Gastrocnemius medialis (tissue), 4 donors: ENCODE data around the gene CDKL1. TPM values are rescaled to one million over a fixed set of nuclear protein-coding genes. Genes with fewer than 3 reads are reported as not detected.
"Not testable (repeated sequence)": the region's sequence is repeated elsewhere in the genome, so short reads cannot be mapped to it uniquely, and the experiment has no call there.

Experiments
- ATAC-seq, 2 donors: fragments of 150-250 bp; one replicate each; pipeline ENCODE4 v1.9.1; 2016
- DNase-seq, 2 donors: peaks; one replicate each; pipeline ENCODE4 v3.0.0-alpha.2; 2019
- H3K27ac ChIP-seq, 4 donors: fragments of 200-600 bp; sonication (generic); 1 replicate in 1 of 4; 2 replicates in 3 of 4; pipeline ENCODE4 v1.5.1; 2016 to 2018; ENCODE audit warnings: mild to moderate bottlenecking in 2 of 4, moderate library complexity in 1 of 4
- H3K27me3 ChIP-seq, 3 donors: fragments of 200-600 bp; sonication (generic) in 2 of 3; 1 replicate in 1 of 3; 2 replicates in 2 of 3; pipeline versions ENCODE4 v1.5.1 to v1.6.0; 2016 to 2019; ENCODE audit warnings: mild to moderate bottlenecking in 1 of 3, moderate library complexity in 1 of 3
- H3K36me3 ChIP-seq, 2 donors: fragments of 200-600 bp; sonication (generic) in 1 of 2; one replicate each; pipeline ENCODE4 v1.5.1; 2017 to 2018
- H3K4me1 ChIP-seq, 2 donors: fragments of 200-600 bp; sonication (generic) in 1 of 2; one replicate each; pipeline ENCODE4 v1.5.1; 2016 to 2017; ENCODE audit warnings: mild to moderate bottlenecking in 2 of 2
- H3K4me3 ChIP-seq, 4 donors: fragments of 200-600 bp; sonication (generic) in 3 of 4; 1 replicate in 1 of 4; 2 replicates in 3 of 4; pipeline ENCODE4 v1.5.1; 2016 to 2019; ENCODE audit warnings: mild to moderate bottlenecking in 2 of 4
- H3K9me3 ChIP-seq, 3 donors: fragments of 200-600 bp; sonication (generic) in 2 of 3; 1 replicate in 1 of 3; 2 replicates in 2 of 3; pipeline ENCODE4 v1.5.1; 2016 to 2019
- CTCF ChIP-seq, 5 experiments: fragments of 450-650 bp in 3 of 5; fragments of 200-600 bp in 2 of 5; sonication (generic) in 2 of 5; IDR thresholded peaks in 4 of 5; conservative IDR thresholded peaks in 1 of 5; 1 replicate in 4 of 5; 2 replicates in 1 of 5; pipeline ENCODE4 v1.5.1; 2016 to 2019; ENCODE audit warnings: antibody characterized with exemption in 5 of 5, mild to moderate bottlenecking in 3 of 5, moderate library complexity in 3 of 5
- POLR2A ChIP-seq, 2 donors: fragments of 450-650 bp; IDR thresholded peaks; one replicate each; pipeline ENCODE4 v1.6.1; 2017; ENCODE audit warnings: antibody characterized with exemption in 2 of 2, mild to moderate bottlenecking in 2 of 2, moderate library complexity in 2 of 2
- in situ Hi-C, 4 donors: fragments of 200-750 bp; cut with MboI; loops; one replicate each; pipeline versions ENCODE4 v1.15.0 to v1.8.0; 2017; ENCODE audit warnings: low sequenced_read_pairs in 4 of 4
- intact Hi-C: fragments of 100-400 bp; cut with DNase I; formaldehyde crosslinking; loops from one replicate; pipeline ENCODE4 v1.15.1; 2023; ENCODE audit warnings: low total_unique reads
- total RNA-seq, 4 donors: library from RNA; depleted of rRNA; stranded (reverse); fragments of >200 nt; gene quantifications; one replicate each; pipeline versions ENCODE4 v1.1.0 to v1.2.3, GENCODE V29; 2016

CDKL1 gene
- total RNA-seq, 4 donors from 2014 or later: 0.59 to 2.0 (median 1.4) TPM

- intact Hi-C loops: no loop called here
- no peak overlapping the region for H3K4me3 ChIP-seq
Observed at GRCh38 chr14:50371546-50371945, 25.1 kb downstream of the CDKL1 start.

GRCh38 chr14:50366589-50366988 lies 30.1 kb downstream of the CDKL1 start:
- peaks cover 0 to 9% of the 10 kb centered on the region in 2 donors for H3K4me1 ChIP-seq
- intact Hi-C loops: no loop called here

More at GRCh38 chr14:50371546-50371945, 25.1 kb downstream of the CDKL1 start:
- DNase-seq (no peak), ATAC-seq (no peak)
- H3K4me1 ChIP-seq: no peaks in the 10 kb centered on the region
- in situ Hi-C loops: no loop called here
- no peaks in the 10 kb centered on the region for H3K36me3 ChIP-seq
- no peak for TF ChIP-seq POLR2A (IDR thresholded peaks at IDR 0.05)
- no peak for TF ChIP-seq CTCF (IDR thresholded peaks at IDR 0.05 in 4 of 5, conservative IDR thresholded peaks at IDR 0.05 in 1 of 5)
- H3K9me3 ChIP-seq: no peaks in the 10 kb centered on the region
- no peaks in the 10 kb centered on the region for H3K27me3 ChIP-seq
- H3K27ac ChIP-seq: no peak overlapping the region

GRCh38 chr14:50366115-50366514 lies 30.6 kb downstream of the CDKL1 start:
- Histone ChIP-seq H3K36me3 (no peaks in the 10 kb centered on the region), H3K4me1 (peaks cover 0 to 9% of the 10 kb centered on the region in 2 donors), H3K9me3 (no peaks in the 10 kb centered on the region), H3K4me3 (no peak overlapping the region), H3K27me3 (no peaks in the 10 kb centered on the region), H3K27ac (no peak overlapping the region)
- no peak for DNase-seq
- in situ Hi-C loops (no loop called here), intact Hi-C loops (no loop called here)
- ATAC-seq: no peak
- TF ChIP-seq POLR2A (IDR thresholded peaks at IDR 0.05) (no peak), CTCF (IDR thresholded peaks at IDR 0.05 in 4 of 5, conservative IDR thresholded peaks at IDR 0.05 in 1 of 5) (no peak)

More at GRCh38 chr14:50366589-50366988, 30.1 kb downstream of the CDKL1 start:
- no peaks in the 10 kb centered on the region for H3K36me3 ChIP-seq
- in situ Hi-C loops: no loop called here
- H3K9me3 ChIP-seq: no peaks in the 10 kb centered on the region
- TF ChIP-seq POLR2A (IDR thresholded peaks at IDR 0.05): no peak
- TF ChIP-seq CTCF (IDR thresholded peaks at IDR 0.05 in 4 of 5, conservative IDR thresholded peaks at IDR 0.05 in 1 of 5): no peak
- no peaks in the 10 kb centered on the region for H3K27me3 ChIP-seq
- H3K4me3 ChIP-seq: no peak overlapping the region
- DNase-seq (no peak), ATAC-seq (no peak)
- no peak overlapping the region for H3K27ac ChIP-seq

- H3K4me1 ChIP-seq, H3K9me3 ChIP-seq, H3K36me3 ChIP-seq, ATAC-seq, intact Hi-C loops, H3K4me3 ChIP-seq, in situ Hi-C loops, H3K27ac ChIP-seq, DNase-seq, H3K27me3 ChIP-seq: not testable (repeated sequence)
Observed at GRCh38 chr14:50365572-50365971, 31.1 kb downstream of the CDKL1 start.

GRCh38 chr14:50364792-50365191 lies 31.9 kb downstream of the CDKL1 start:
- intact Hi-C loops (no loop called here), in situ Hi-C loops (no loop called here)
- Histone ChIP-seq H3K9me3 (no peaks in the 10 kb centered on the region), H3K27me3 (no peaks in the 10 kb centered on the region), H3K4me3 (no peak overlapping the region), H3K27ac (no peak overlapping the region), H3K36me3 (no peaks in the 10 kb centered on the region), H3K4me1 (peaks cover 0 to 9% of the 10 kb centered on the region in 2 donors)
- TF ChIP-seq CTCF (IDR thresholded peaks at IDR 0.05 in 4 of 5, conservative IDR thresholded peaks at IDR 0.05 in 1 of 5) (no peak), POLR2A (IDR thresholded peaks at IDR 0.05) (no peak)
- ATAC-seq (no peak), DNase-seq (no peak)
